ENCODE measurements around the gene ARMC10.
"Not testable (repeated sequence)": the region's sequence is repeated elsewhere in the genome, so short reads cannot be mapped to it uniquely, and the experiment has no call there.

The ARMC10 gene

GRCh38 chr7:103074519-103075336 lies at the start of gene ARMC10, which contains the start of gene FBXL13:
Gene ARMC10 (plus strand): TSS chr7:103075140. CDS start chr7:103075273, 133 bp downstream.
Gene FBXL13 (minus strand): TSS chr7:103074796.
- peak; percentile 89 for DNase-seq

- DNase-seq = no peak
Observed at GRCh38 chr7:103025341-103025740, 49.6 kb upstream of the ARMC10 start.

- DNase-seq = no peak
Observed at GRCh38 chr7:103031024-103031423, 43.9 kb upstream of the ARMC10 start.

- no peak for DNase-seq
Observed at GRCh38 chr7:103031781-103032180, 43.2 kb upstream of the ARMC10 start.

GRCh38 chr7:103034318-103034717 lies 40.6 kb upstream of the ARMC10 start:
- not testable (repeated sequence) for DNase-seq

GRCh38 chr7:103037476-103037822 lies 37.5 kb upstream of the ARMC10 start:
- DNase-seq = no peak

- not testable (repeated sequence) for DNase-seq
Observed at GRCh38 chr7:103037823-103038739, 36.9 kb upstream of the ARMC10 start.

- DNase-seq = not testable (repeated sequence)
Observed at GRCh38 chr7:103041815-103042214, 33.1 kb upstream of the ARMC10 start.

GRCh38 chr7:103048833-103049232 lies 26.1 kb upstream of the ARMC10 start:
- no peak for DNase-seq

GRCh38 chr7:103051519-103051918 lies 23.4 kb upstream of the ARMC10 start:
- no peak for DNase-seq

- not testable (repeated sequence) for DNase-seq
Observed at GRCh38 chr7:103056006-103056405, 18.9 kb upstream of the ARMC10 start.

- no peak for DNase-seq
Observed at GRCh38 chr7:103058122-103058521, 16.8 kb upstream of the ARMC10 start.

- DNase-seq = no peak
Observed at GRCh38 chr7:103059471-103059870, 15.5 kb upstream of the ARMC10 start.

- no peak for DNase-seq
Observed at GRCh38 chr7:103063895-103064294, 11.0 kb upstream of the ARMC10 start.

- peak; percentile 18 for DNase-seq
Observed at GRCh38 chr7:103065667-103066066, 9.3 kb upstream of the ARMC10 start.

GRCh38 chr7:103068414-103069403 lies 6.2 kb upstream of the ARMC10 start:
- no peak for DNase-seq

GRCh38 chr7:103071000-103071399 lies 3.9 kb upstream of the ARMC10 start:
- DNase-seq = no peak

GRCh38 chr7:103073989-103074518 lies 886 bp upstream of the ARMC10 start:
- DNase-seq = no peak

- peak; percentile 55 for DNase-seq
Observed at GRCh38 chr7:103075337-103075918, 488 bp downstream of the ARMC10 start.

- no peak for DNase-seq
Observed at GRCh38 chr7:103076764-103077163, 1.8 kb downstream of the ARMC10 start.

GRCh38 chr7:103077318-103077717 lies 2.4 kb downstream of the ARMC10 start:
- no peak for DNase-seq

GRCh38 chr7:103078226-103078625 lies 3.3 kb downstream of the ARMC10 start:
- not testable (repeated sequence) for DNase-seq
